CD14-positive monocyte (primary cell): ENCODE data around the gene PAEP. TPM values are rescaled to one million over a fixed set of nuclear protein-coding genes. Genes with fewer than 3 reads are reported as not detected.
A peak's percentile ranks its signal among the peaks of the same experiment; 100 is the strongest.

Experiments
- DNase-seq, 3 donors: peaks; one replicate each; pipeline ENCODE4 v3.0.0-alpha.2; 2011 to 2022
- H2AFZ ChIP-seq: 2 replicates; pipeline ENCODE4 v1.6.0; 2012; ENCODE audit warnings: mild to moderate bottlenecking, low read depth, low read length, inconsistent platforms; ENCODE audit not compliant: insufficient read depth, poor library complexity, severe bottlenecking
- H3K27ac ChIP-seq, 2 donors: 1 replicate in 1 of 2; 2 replicates in 1 of 2; pipeline ENCODE4 v1.5.1; 2012 to 2013; ENCODE audit warnings: low read length in 2 of 2, control low read depth in 1 of 2, inconsistent platforms in 1 of 2, low read depth in 1 of 2, mild to moderate bottlenecking in 1 of 2
- H3K27me3 ChIP-seq, 2 donors: one replicate each; pipeline versions ENCODE4 v1.6.0 to v1.6.1; 2011 to 2013; ENCODE audit warnings: low read length in 2 of 2; ENCODE audit not compliant: control insufficient read depth in 2 of 2, insufficient read depth in 2 of 2
- H3K36me3 ChIP-seq, 2 donors: replicated peaks in 1 of 2; 1 replicate in 1 of 2; 2 replicates in 1 of 2; pipeline versions ENCODE4 v1.5.1 to v1.6.1; 2012 to 2013; ENCODE audit warnings: low read length in 2 of 2, control low read depth in 1 of 2, inconsistent platforms in 1 of 2, mild to moderate bottlenecking in 1 of 2; ENCODE audit not compliant: insufficient read depth in 2 of 2, control insufficient read depth in 1 of 2
- H3K4me1 ChIP-seq, 2 donors: 1 replicate in 1 of 2; 2 replicates in 1 of 2; pipeline versions ENCODE4 v1.5.1 to v1.6.1; 2012 to 2013; ENCODE audit warnings: low read length in 2 of 2, control low read depth in 1 of 2, inconsistent platforms in 1 of 2, mild to moderate bottlenecking in 1 of 2, moderate library complexity in 1 of 2; ENCODE audit not compliant: insufficient read depth in 2 of 2, control insufficient read depth in 1 of 2
- H3K4me2 ChIP-seq: replicated peaks from 2 replicates; pipeline ENCODE3; 2012; ENCODE audit warnings: low read length, moderate library complexity, mild to moderate bottlenecking; ENCODE audit not compliant: poor library complexity, severe bottlenecking; ENCODE audit errors: extremely low read depth
- H3K4me3 ChIP-seq, 3 experiments: fragments of 200-600 bp in 1 of 3; sonication (generic) in 1 of 3; replicated peaks in 1 of 3; 1 replicate in 2 of 3; 2 replicates in 1 of 3; pipeline ENCODE4 v1.5.1; 2011 to 2013; ENCODE audit warnings: low read length in 3 of 3, mild to moderate bottlenecking in 3 of 3, control low read depth in 2 of 3, low read depth in 2 of 3, inconsistent platforms in 1 of 3, moderate library complexity in 1 of 3
- H3K79me2 ChIP-seq: 2 replicates; pipeline ENCODE4 v1.6.0; 2012; ENCODE audit warnings: mild to moderate bottlenecking, control low read depth, inconsistent platforms, low read length, moderate library complexity; ENCODE audit not compliant: insufficient read depth
- H3K9ac ChIP-seq: 2 replicates; pipeline ENCODE4 v1.6.0; 2017; ENCODE audit warnings: low read length, mild to moderate bottlenecking; ENCODE audit not compliant: insufficient read depth, poor library complexity, severe bottlenecking
- H3K9me3 ChIP-seq, 2 donors: replicated peaks in 1 of 2; 1 replicate in 1 of 2; 2 replicates in 1 of 2; pipeline versions ENCODE4 v1.5.1 to v1.6.1; 2012 to 2013; ENCODE audit warnings: low read length in 2 of 2, control low read depth in 1 of 2; ENCODE audit not compliant: control insufficient read depth in 1 of 2, insufficient read depth in 1 of 2
- H4K20me1 ChIP-seq: 2 replicates; pipeline ENCODE4 v1.6.0; 2012; ENCODE audit warnings: mild to moderate bottlenecking, low read length, control low read depth, moderate library complexity; ENCODE audit not compliant: insufficient read depth
- H3K27ac Mint-ChIP-seq, 7 donors: one replicate each; pipeline ENCODE4 v1.8.0; 2020; ENCODE audit warnings: mild to moderate bottlenecking in 7 of 7, mixed read lengths in 7 of 7, moderate library complexity in 6 of 7, inconsistent platforms in 2 of 7
- H3K27me3 Mint-ChIP-seq, 3 donors: one replicate each; pipeline ENCODE4 v1.8.0; 2021 to 2022; ENCODE audit warnings: low read depth in 3 of 3, mild to moderate bottlenecking in 3 of 3, mixed read lengths in 3 of 3, moderate library complexity in 3 of 3, inconsistent platforms in 1 of 3
- H3K36me3 Mint-ChIP-seq, 2 donors: one replicate each; pipeline ENCODE4 v1.8.0; 2020; ENCODE audit warnings: mixed read lengths in 2 of 2, inconsistent platforms in 1 of 2, mild to moderate bottlenecking in 1 of 2
- H3K4me1 Mint-ChIP-seq: one replicate; pipeline ENCODE4 v1.8.0; 2020; ENCODE audit warnings: mild to moderate bottlenecking, mixed read lengths
- H3K4me3 Mint-ChIP-seq, 2 donors: one replicate each; pipeline ENCODE4 v1.8.0; 2020; ENCODE audit warnings: mild to moderate bottlenecking in 2 of 2, mixed read lengths in 2 of 2, moderate library complexity in 1 of 2
- H3K9me3 Mint-ChIP-seq, 7 donors: one replicate each; pipeline ENCODE4 v1.8.0; 2020 to 2022; ENCODE audit warnings: mixed read lengths in 7 of 7, mild to moderate bottlenecking in 6 of 7, moderate library complexity in 6 of 7, inconsistent platforms in 2 of 7
- WGBS: methylation state at CpG from one replicate; pipeline ENCODE4 v1.1.5; 2013; ENCODE audit warnings: missing lambda C conversion rate; ENCODE audit not compliant: insufficient coverage; 5-methylcytosine and 5-hydroxymethylcytosine counted together
- intact Hi-C, 2 donors: fragments of 100-400 bp; cut with micrococcal nuclease; formaldehyde crosslinking; loops; one replicate each; pipeline versions ENCODE4 v1.15.0 to v1.15.1; 2023
- polyA plus RNA-seq, 3 donors: library from polyadenylated mRNA; depleted of rRNA in 1 of 3; unstranded in 2 of 3; stranded (reverse) in 1 of 3; fragments of 300-500 nt in 2 of 3; fragments of >200 nt in 1 of 3; fragmentation: Illumina TruSeq in 2 of 3; gene quantifications; 1 replicate in 2 of 3; 2 replicates in 1 of 3; pipeline ENCODE4 v1.2.3, GENCODE V29; 2012 to 2021
- TF ChIP-seq, protein P1 (sequence below): fragments of 200-600 bp; IDR thresholded peaks from one replicate; pipeline ENCODE4 v1.8.0; 2022; ENCODE audit warnings: antibody characterized with exemption, mild to moderate bottlenecking

The PAEP gene
- polyA plus RNA-seq, 3 donors: not detected

DNA sequence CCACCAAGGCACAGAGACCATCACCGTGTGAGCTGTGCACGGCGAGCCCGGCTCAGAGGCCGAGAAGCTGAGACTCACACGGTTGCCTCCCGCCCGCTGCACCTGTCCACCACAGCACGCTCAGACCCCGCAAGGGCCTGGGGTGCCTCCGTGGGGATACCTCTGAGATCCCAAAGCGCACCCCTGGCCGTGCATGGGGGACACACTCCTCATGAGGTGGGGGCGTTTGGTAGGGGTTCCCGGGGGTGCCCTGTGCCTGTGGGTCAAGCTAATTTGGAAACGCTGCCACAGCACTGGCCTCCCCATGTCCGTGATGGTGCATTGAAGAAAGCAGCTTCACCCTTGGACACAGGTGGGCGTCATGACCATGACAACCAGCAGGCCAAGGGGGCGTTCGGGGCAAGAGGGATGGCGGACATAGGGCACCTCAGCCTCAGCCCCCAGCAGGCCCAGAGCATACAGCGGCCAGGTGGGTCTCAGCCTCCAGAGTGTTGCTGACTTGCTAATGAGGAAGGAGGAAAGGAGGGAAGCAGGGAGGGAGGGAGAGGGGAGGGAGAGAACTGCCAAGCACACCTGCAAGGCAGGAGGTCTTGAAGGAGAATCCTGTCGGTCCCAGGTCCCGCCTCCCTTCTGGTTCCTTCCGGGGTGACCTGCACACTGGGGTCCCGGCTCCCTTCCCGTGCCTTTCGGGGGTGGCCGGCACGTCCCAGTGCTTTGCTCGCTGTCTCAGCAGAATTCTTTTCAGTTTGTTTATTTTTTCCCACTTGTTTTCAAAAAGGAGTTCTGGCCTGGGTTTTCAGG, 43.1 kb downstream of the PAEP start:
- no peaks in the 10 kb centered on the region for H3K79me2 ChIP-seq
- no peak overlapping the region for H3K4me3 ChIP-seq
- Mint-ChIP-seq H3K27me3 (peaks cover 2 to 10% (median 9%) of the 10 kb centered on the region in 3 donors), H3K4me3 (no peak overlapping the region), H3K27ac (no peak overlapping the region), H3K9me3 (peaks cover 0 to under 1% (median 0%) of the 10 kb centered on the region in 7 donors), H3K36me3 (no peaks in the 10 kb centered on the region), H3K4me1 (no peaks in the 10 kb centered on the region)
- H2AFZ ChIP-seq: no peak overlapping the region
- no peaks in the 10 kb centered on the region for H3K9me3 ChIP-seq
- DNase-seq: no peak
- intact Hi-C loops: loop anchor here in 1 of 2 donors (10.0 kb wide), 1 partner anchor 680 kb away; no protein-coding TSS in a partner anchor
- no peak overlapping the region for H3K9ac ChIP-seq
- TF ChIP-seq, protein P1, sequence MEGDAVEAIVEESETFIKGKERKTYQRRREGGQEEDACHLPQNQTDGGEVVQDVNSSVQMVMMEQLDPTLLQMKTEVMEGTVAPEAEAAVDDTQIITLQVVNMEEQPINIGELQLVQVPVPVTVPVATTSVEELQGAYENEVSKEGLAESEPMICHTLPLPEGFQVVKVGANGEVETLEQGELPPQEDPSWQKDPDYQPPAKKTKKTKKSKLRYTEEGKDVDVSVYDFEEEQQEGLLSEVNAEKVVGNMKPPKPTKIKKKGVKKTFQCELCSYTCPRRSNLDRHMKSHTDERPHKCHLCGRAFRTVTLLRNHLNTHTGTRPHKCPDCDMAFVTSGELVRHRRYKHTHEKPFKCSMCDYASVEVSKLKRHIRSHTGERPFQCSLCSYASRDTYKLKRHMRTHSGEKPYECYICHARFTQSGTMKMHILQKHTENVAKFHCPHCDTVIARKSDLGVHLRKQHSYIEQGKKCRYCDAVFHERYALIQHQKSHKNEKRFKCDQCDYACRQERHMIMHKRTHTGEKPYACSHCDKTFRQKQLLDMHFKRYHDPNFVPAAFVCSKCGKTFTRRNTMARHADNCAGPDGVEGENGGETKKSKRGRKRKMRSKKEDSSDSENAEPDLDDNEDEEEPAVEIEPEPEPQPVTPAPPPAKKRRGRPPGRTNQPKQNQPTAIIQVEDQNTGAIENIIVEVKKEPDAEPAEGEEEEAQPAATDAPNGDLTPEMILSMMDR: no peak
- H3K27ac ChIP-seq: no peak overlapping the region
- H4K20me1 ChIP-seq: no peaks in the 10 kb centered on the region
- peaks cover 0 to 3% of the 10 kb centered on the region in 2 donors for H3K27me3 ChIP-seq
- H3K4me1 ChIP-seq: no peaks in the 10 kb centered on the region
- H3K36me3 ChIP-seq: no peaks in the 10 kb centered on the region
- WGBS: 87% methylated on average over 24 of the region's 31 CpGs
- H3K4me2 ChIP-seq: no peak overlapping the region

DNA sequence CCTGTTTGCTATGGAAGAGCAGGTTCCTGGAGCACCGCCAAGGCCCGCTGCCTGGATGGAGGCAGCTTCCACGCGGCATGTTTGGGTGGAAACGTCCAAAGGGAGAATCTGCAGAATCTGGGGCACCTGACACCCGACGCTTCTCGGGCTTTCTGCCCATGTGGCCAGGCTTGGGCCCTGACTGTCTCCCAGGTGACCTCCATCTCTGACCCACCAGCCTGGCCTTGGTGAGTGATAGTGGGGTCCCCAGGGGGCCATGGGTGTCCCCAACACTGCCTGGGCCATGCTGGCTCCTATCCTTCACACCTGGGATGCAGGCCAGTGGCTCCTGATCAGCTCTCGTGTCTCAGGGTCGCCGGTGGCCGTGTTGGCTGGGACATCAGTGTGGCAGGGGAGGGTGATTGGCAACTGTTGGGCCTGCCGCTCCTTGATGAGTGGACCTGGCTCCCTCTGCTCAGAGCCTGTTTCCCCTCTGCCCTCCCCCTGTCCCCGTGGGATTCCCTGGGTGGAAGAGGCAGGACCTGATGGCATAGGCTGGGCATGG, 43.8 kb downstream of the PAEP start:
- Mint-ChIP-seq H3K4me1 (no peaks in the 10 kb centered on the region), H3K4me3 (peak overlapping the region in 1 of 2 donors; percentile 34), H3K27ac (no peak overlapping the region), H3K9me3 (peaks cover 0 to 2% (median 0%) of the 10 kb centered on the region in 7 donors), H3K27me3 (peaks cover 3 to 9% (median 8%) of the 10 kb centered on the region in 3 donors), H3K36me3 (no peaks in the 10 kb centered on the region)
- Histone ChIP-seq H4K20me1 (no peaks in the 10 kb centered on the region), H3K4me1 (no peaks in the 10 kb centered on the region), H3K9ac (no peak overlapping the region), H3K4me2 (no peak overlapping the region), H3K4me3 (no peak overlapping the region), H3K27ac (no peak overlapping the region), H2AFZ (no peak overlapping the region), H3K27me3 (peaks cover 0 to 1% of the 10 kb centered on the region in 2 donors), H3K9me3 (no peaks in the 10 kb centered on the region), H3K79me2 (no peaks in the 10 kb centered on the region), H3K36me3 (no peaks in the 10 kb centered on the region)
- TF ChIP-seq, protein P1: no peak
- intact Hi-C loops: loop anchor here in 1 of 2 donors (10.0 kb wide), 1 partner anchor 679 kb away; no protein-coding TSS in a partner anchor
- WGBS: 84% methylated on average over 10 of the region's 14 CpGs
- no peak for DNase-seq
